Stimulated activated naive CD4-positive, alpha-beta T cell treated with Interleukin-2 at 50 U/mL for 16 hours (primary cell): ENCODE measurements around the gene SLC28A1.

Experiments used
- DNase-seq: peaks from one replicate; lab custom pipeline; 2025; lab: John Stamatoyannopoulos, UW

The SLC28A1 gene

GRCh38 chr15:84883916-84884781 lies at the start of gene SLC28A1:
Gene SLC28A1, plus strand, starts transcription at chr15:84884662. Its CDS starts 3,099 bp downstream, at chr15:84887761.
- no peak for DNase-seq

GRCh38 chr15:84834969-84835368 lies 49.5 kb upstream of the SLC28A1 start:
- no peak for DNase-seq

GRCh38 chr15:84835661-84836337 lies 48.7 kb upstream of the SLC28A1 start:
- no peak for DNase-seq

GRCh38 chr15:84836844-84837243 lies 47.6 kb upstream of the SLC28A1 start:
- no peak for DNase-seq

GRCh38 chr15:84839714-84840113 lies 44.7 kb upstream of the SLC28A1 start:
- DNase-seq, result no peak

- no peak for DNase-seq
These were observed 44.2 kb upstream of the SLC28A1 start for GRCh38 chr15:84840255-84840654.

GRCh38 chr15:84840741-84841429 lies 43.6 kb upstream of the SLC28A1 start:
- DNase-seq, result no peak

GRCh38 chr15:84842781-84843180 lies 41.7 kb upstream of the SLC28A1 start:
- DNase-seq, result no peak

GRCh38 chr15:84844964-84845363 lies 39.5 kb upstream of the SLC28A1 start:
- no peak for DNase-seq

- peak; percentile 13 for DNase-seq
These were observed 38.8 kb upstream of the SLC28A1 start for GRCh38 chr15:84845631-84846030.

- DNase-seq, result no peak
These were observed 38.2 kb upstream of the SLC28A1 start for GRCh38 chr15:84846269-84846668.

GRCh38 chr15:84847382-84847781 lies 37.1 kb upstream of the SLC28A1 start:
- DNase-seq, result no peak

GRCh38 chr15:84852212-84852611 lies 32.2 kb upstream of the SLC28A1 start:
- no peak for DNase-seq

- DNase-seq, result no peak
These were observed 29.3 kb upstream of the SLC28A1 start for GRCh38 chr15:84855136-84855535.

- DNase-seq, result no peak
These were observed 28.7 kb upstream of the SLC28A1 start for GRCh38 chr15:84855765-84856164.

- no peak for DNase-seq
These were observed 27.6 kb upstream of the SLC28A1 start for GRCh38 chr15:84856731-84857417.

GRCh38 chr15:84857418-84858004 lies 27.0 kb upstream of the SLC28A1 start:
- no peak for DNase-seq

GRCh38 chr15:84858231-84858630 lies 26.2 kb upstream of the SLC28A1 start:
- no peak for DNase-seq

- no peak for DNase-seq
These were observed 25.3 kb upstream of the SLC28A1 start for GRCh38 chr15:84859144-84859543.

- DNase-seq, result no peak
These were observed 24.8 kb upstream of the SLC28A1 start for GRCh38 chr15:84859651-84860050.

GRCh38 chr15:84861781-84862180 lies 22.7 kb upstream of the SLC28A1 start:
- no peak for DNase-seq
